IMR-90 (cell line): ENCODE data around the gene KLF13.

Experiments
- BHLHE40 ChIP-seq: fragments of 150-350 bp; IDR thresholded peaks from 2 replicates; pipeline ENCODE4 v1.6.1; 2016; ENCODE audit warnings: mild to moderate bottlenecking, low read depth, low read length
- POLR2A ChIP-seq: IDR thresholded peaks from 2 replicates; pipeline ENCODE4 v1.6.1; 2012; ENCODE audit warnings: mild to moderate bottlenecking, low read depth, low read length
- TF ChIP-seq, protein P1 (sequence below): conservative IDR thresholded peaks from 2 replicates; pipeline ENCODE4 v1.5.1; 2012; ENCODE audit warnings: mild to moderate bottlenecking, low read depth, low read length, improper control_type of control experiment

DNA sequence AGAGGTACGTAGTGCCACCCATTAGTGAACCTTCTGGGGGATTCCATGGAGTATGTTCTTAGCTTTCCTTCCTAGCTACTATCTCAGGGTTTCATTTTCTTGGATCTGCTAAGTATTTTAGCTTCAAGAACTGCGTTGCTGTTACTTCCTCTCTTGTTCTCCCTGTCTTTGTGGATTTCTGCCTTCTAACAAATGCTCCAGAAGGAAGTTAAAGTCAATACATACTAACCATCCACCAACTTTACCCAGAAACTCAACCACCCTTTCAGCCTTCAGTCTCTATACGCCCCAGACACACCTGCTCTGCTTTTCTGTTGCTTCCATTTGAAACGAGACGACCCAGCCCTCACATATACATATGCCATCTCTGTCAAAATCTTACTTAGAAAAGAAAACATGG, 2.4 kb upstream of the KLF13 start:
- TF ChIP-seq, protein P1, sequence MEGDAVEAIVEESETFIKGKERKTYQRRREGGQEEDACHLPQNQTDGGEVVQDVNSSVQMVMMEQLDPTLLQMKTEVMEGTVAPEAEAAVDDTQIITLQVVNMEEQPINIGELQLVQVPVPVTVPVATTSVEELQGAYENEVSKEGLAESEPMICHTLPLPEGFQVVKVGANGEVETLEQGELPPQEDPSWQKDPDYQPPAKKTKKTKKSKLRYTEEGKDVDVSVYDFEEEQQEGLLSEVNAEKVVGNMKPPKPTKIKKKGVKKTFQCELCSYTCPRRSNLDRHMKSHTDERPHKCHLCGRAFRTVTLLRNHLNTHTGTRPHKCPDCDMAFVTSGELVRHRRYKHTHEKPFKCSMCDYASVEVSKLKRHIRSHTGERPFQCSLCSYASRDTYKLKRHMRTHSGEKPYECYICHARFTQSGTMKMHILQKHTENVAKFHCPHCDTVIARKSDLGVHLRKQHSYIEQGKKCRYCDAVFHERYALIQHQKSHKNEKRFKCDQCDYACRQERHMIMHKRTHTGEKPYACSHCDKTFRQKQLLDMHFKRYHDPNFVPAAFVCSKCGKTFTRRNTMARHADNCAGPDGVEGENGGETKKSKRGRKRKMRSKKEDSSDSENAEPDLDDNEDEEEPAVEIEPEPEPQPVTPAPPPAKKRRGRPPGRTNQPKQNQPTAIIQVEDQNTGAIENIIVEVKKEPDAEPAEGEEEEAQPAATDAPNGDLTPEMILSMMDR, result no peak
- TF ChIP-seq BHLHE40 (no peak), POLR2A (no peak)
